ENCODE results near the gene P2RY2.

- TF ChIP-seq, protein P1, sequence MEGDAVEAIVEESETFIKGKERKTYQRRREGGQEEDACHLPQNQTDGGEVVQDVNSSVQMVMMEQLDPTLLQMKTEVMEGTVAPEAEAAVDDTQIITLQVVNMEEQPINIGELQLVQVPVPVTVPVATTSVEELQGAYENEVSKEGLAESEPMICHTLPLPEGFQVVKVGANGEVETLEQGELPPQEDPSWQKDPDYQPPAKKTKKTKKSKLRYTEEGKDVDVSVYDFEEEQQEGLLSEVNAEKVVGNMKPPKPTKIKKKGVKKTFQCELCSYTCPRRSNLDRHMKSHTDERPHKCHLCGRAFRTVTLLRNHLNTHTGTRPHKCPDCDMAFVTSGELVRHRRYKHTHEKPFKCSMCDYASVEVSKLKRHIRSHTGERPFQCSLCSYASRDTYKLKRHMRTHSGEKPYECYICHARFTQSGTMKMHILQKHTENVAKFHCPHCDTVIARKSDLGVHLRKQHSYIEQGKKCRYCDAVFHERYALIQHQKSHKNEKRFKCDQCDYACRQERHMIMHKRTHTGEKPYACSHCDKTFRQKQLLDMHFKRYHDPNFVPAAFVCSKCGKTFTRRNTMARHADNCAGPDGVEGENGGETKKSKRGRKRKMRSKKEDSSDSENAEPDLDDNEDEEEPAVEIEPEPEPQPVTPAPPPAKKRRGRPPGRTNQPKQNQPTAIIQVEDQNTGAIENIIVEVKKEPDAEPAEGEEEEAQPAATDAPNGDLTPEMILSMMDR (IDR thresholded peaks at IDR 0.05): no peak
- TF ChIP-seq POLR2A (IDR thresholded peaks at IDR 0.05): no peak
Measured at GRCh38 chr11:73275381-73275750, 57.3 kb downstream of the P2RY2 start.

Data from esophagus squamous epithelium (tissue), 4 donors.